Transverse colon (tissue), 3 donors: ENCODE data around the gene FAM20B.

Source experiments
- POLR2A ChIP-seq: fragments of 450-650 bp; IDR thresholded peaks from one replicate; pipeline ENCODE4 v1.6.1; 2016; ENCODE audit warnings: antibody characterized with exemption, mild to moderate bottlenecking, moderate library complexity
- TF ChIP-seq, protein P1 (sequence below), 5 experiments: fragments of 200-600 bp in 3 of 5; fragments of 450-650 bp in 2 of 5; sonication (generic) in 3 of 5; IDR thresholded peaks; 1 replicate in 2 of 5; 2 replicates in 3 of 5; pipeline ENCODE4 v1.5.1; 2016 to 2017; ENCODE audit warnings: antibody characterized with exemption in 5 of 5, inconsistent platforms in 3 of 5, mild to moderate bottlenecking in 2 of 5, moderate library complexity in 1 of 5

DNA sequence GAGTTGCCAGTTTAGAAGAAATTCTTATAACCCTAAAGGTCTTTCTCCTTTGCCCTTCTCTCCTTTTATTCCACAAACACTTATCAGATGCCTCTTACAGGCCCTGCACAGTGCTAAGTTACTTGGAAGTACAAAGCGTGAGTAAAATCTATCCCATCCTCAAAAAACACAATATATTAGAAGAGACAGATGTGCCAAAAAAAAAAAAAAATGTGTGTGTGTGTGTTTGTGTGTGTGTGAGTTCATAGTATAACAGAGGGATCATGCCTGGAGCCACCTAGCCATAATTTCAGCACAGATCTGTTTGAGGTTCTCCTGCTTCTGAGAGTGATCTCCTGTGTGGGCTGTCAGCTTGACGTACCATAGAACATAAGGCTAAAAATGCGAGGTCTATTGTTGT is 5.0 kb downstream of the FAM20B start:
- TF ChIP-seq POLR2A = no peak
- TF ChIP-seq, protein P1, sequence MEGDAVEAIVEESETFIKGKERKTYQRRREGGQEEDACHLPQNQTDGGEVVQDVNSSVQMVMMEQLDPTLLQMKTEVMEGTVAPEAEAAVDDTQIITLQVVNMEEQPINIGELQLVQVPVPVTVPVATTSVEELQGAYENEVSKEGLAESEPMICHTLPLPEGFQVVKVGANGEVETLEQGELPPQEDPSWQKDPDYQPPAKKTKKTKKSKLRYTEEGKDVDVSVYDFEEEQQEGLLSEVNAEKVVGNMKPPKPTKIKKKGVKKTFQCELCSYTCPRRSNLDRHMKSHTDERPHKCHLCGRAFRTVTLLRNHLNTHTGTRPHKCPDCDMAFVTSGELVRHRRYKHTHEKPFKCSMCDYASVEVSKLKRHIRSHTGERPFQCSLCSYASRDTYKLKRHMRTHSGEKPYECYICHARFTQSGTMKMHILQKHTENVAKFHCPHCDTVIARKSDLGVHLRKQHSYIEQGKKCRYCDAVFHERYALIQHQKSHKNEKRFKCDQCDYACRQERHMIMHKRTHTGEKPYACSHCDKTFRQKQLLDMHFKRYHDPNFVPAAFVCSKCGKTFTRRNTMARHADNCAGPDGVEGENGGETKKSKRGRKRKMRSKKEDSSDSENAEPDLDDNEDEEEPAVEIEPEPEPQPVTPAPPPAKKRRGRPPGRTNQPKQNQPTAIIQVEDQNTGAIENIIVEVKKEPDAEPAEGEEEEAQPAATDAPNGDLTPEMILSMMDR (IDR thresholded peaks at IDR 0.05) = no peak
